Activated naive CD4-positive, alpha-beta T cell treated with anti-CD3 and anti-CD28 coated beads, Interleukin-2, amount 10 ng/mL, durations not matched to agents 7 days and 5 days (primary cell): ENCODE results near the gene SP4.

Experiments used
- CTCF ChIA-PET: fragments of 350-600 bp; sonication (Branson Sonifier 250); formaldehyde crosslinking; loops from one replicate; lab custom pipeline; 2021; ENCODE audit warnings: antibody characterized with exemption; lab: Charles Lee
- DNase-seq: peaks from one replicate; pipeline ENCODE4 v3.0.0-alpha.2; 2020
- H3K27ac Mint-ChIP-seq: one replicate; pipeline ENCODE4 v1.8.0; 2021; ENCODE audit warnings: mild to moderate bottlenecking, moderate library complexity, mixed read lengths
- H3K27me3 Mint-ChIP-seq: one replicate; pipeline ENCODE4 v1.8.0; 2021; ENCODE audit warnings: mild to moderate bottlenecking, mixed read lengths
- H3K36me3 Mint-ChIP-seq: one replicate; pipeline ENCODE4 v1.8.0; 2021; ENCODE audit warnings: mixed read lengths
- H3K4me1 Mint-ChIP-seq: one replicate; pipeline ENCODE4 v1.8.0; 2021; ENCODE audit warnings: mixed read lengths
- H3K4me3 Mint-ChIP-seq: one replicate; pipeline ENCODE4 v1.8.0; 2021; ENCODE audit warnings: mild to moderate bottlenecking, moderate library complexity, mixed read lengths
- H3K9me3 Mint-ChIP-seq: one replicate; pipeline ENCODE4 v1.8.0; 2021; ENCODE audit warnings: mixed read lengths

Gene SP4

DNA sequence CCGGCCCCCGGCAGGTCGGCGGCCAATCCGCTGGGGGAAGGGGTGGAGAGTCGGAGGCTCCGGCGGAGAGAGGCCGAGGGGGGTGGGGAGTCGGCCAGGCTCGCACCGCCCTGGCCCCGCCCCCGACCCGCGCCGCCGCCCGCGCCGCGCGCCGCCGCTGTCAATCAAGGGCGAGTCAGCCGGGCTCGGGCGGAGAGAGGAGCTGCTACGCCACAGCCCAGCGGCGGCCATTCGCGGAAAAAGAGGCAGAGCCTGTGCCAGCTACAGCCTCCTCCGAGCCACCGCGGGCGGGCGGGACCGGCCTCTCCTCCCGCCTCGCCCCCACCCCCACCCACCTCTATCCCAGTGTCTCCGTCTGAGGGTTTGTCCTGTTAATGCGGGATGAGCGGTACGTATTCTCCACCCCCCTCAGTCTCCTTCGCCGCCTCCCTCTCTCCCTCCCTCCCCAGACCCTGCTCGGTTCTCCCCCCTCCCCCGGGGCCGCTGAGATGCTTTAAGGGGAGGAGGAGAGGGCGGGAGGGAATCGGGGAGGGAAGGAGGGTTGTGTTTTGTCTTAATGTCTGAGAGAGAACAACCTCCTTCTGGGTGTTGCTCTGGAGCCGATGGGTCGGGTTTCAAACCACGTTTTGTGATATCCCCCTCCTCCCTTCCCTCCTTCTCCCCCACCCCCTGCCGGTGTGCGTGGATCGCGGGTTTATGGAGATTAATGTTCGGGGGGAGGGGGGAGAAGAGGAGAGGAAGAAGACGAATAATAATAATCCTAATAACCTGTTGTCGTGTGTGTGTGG, at the start of gene SP4:
TSS of gene SP4 (plus strand) at position 213 of the 788 bp plus-strand sequence. CDS start at position 382, 169 bp downstream.
- no peaks in the 10 kb centered on the region for H3K9me3 Mint-ChIP-seq

GRCh38 chr7:21383227-21384220, 44.4 kb upstream of the SP4 start:
- H3K36me3 Mint-ChIP-seq = peaks cover 9% of the 10 kb centered on the region
- no peak for DNase-seq
- H3K27me3 Mint-ChIP-seq = no peaks in the 10 kb centered on the region
- no peak overlapping the region for H3K4me3 Mint-ChIP-seq
- CTCF ChIA-PET = interaction anchor here (0.7 to 1.7 kb wide), 5 partner anchors 16 to 121 kb away, joined by 3 to 4 read pairs (median 3); no protein-coding TSS in a partner anchor
- peaks cover 11% of the 10 kb centered on the region for H3K9me3 Mint-ChIP-seq
- peaks cover 22% of the 10 kb centered on the region for H3K4me1 Mint-ChIP-seq
- H3K27ac Mint-ChIP-seq = peak overlapping the region; percentile 75

More for the DNA sequence above, at the start of gene SP4:
- CTCF ChIA-PET = interaction anchor here (1.2 to 2.4 kb wide), 3 partner anchors 15 to 167 kb away, joined by 3 to 11 read pairs (median 4); no protein-coding TSS in a partner anchor
- DNase-seq = peak; percentile 96
- H3K4me1 Mint-ChIP-seq = peaks cover 57% of the 10 kb centered on the region
- H3K4me3 Mint-ChIP-seq = peak within 1 kb of the TSS; percentile 98
- H3K36me3 Mint-ChIP-seq = peaks cover 34% of the 10 kb centered on the region
- peak within 1 kb of the TSS; percentile 100 for H3K27ac Mint-ChIP-seq
- no peaks in the 10 kb centered on the region for H3K27me3 Mint-ChIP-seq

DNA sequence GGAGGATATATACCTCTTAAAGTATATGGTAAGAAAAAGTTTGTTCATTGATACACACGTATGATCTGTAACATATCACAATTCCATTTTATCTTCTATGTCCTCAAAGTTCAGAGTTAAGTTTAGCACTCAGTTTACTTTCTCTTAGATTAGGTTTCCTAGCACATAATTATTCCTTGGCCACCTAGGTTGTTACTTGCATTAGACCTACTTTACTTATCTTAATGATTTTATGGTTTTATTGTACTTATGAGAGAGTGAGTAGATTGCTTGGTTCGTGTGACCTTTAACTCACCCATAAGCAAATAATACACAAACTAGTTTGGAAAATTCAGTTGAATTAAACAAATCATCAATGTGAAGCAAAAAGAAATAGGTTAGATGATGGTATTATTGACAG, 33.9 kb upstream of the SP4 start:
- no peak for DNase-seq
- Mint-ChIP-seq H3K9me3 (no peaks in the 10 kb centered on the region), H3K4me3 (no peak overlapping the region), H3K36me3 (no peaks in the 10 kb centered on the region), H3K4me1 (no peaks in the 10 kb centered on the region), H3K27me3 (no peaks in the 10 kb centered on the region), H3K27ac (no peak overlapping the region)
- CTCF ChIA-PET = no interaction called here

DNA sequence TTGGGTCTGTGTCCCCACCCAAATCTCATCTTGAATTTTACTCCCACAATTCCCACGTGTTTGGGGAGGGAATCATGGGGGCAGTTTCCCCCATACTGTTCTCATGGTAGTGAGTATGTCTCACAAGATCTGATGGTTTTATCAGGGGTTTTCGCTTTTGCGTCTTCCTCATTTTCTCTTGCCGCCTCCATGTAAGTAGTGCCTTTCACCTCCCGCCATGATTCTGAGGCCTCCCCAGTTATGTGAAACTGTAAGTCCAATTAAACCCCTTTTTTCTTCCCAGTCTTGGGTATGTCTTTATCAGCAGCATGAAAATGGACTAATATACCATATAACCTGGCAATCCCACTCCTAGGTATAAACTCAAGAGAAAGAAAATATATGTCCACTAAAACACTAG, 25.9 kb upstream of the SP4 start:
- Mint-ChIP-seq H3K4me1 (no peaks in the 10 kb centered on the region), H3K27me3 (peaks cover 4% of the 10 kb centered on the region), H3K9me3 (peaks cover 19% of the 10 kb centered on the region), H3K4me3 (no peak overlapping the region), H3K27ac (no peak overlapping the region), H3K36me3 (peaks cover 8% of the 10 kb centered on the region)
- CTCF ChIA-PET = no interaction called here
- DNase-seq = no peak

GRCh38 chr7:21407796-21408480, 19.9 kb upstream of the SP4 start:
- CTCF ChIA-PET = no interaction called here
- peaks cover 5% of the 10 kb centered on the region for H3K9me3 Mint-ChIP-seq
- DNase-seq = no peak
- no peak overlapping the region for H3K27ac Mint-ChIP-seq
- peaks cover 9% of the 10 kb centered on the region for H3K27me3 Mint-ChIP-seq
- no peaks in the 10 kb centered on the region for H3K36me3 Mint-ChIP-seq
- peaks cover 20% of the 10 kb centered on the region for H3K4me1 Mint-ChIP-seq
- H3K4me3 Mint-ChIP-seq = no peak overlapping the region

- H3K36me3 Mint-ChIP-seq = no peaks in the 10 kb centered on the region
- H3K9me3 Mint-ChIP-seq = peaks cover 5% of the 10 kb centered on the region
- H3K27ac Mint-ChIP-seq = no peak overlapping the region
- no peak for DNase-seq
- H3K4me1 Mint-ChIP-seq = peaks cover 25% of the 10 kb centered on the region
- peaks cover 9% of the 10 kb centered on the region for H3K27me3 Mint-ChIP-seq
- H3K4me3 Mint-ChIP-seq = no peak overlapping the region
- CTCF ChIA-PET = no interaction called here
These were observed 19.4 kb upstream of the SP4 start for GRCh38 chr7:21408481-21408820.

DNA sequence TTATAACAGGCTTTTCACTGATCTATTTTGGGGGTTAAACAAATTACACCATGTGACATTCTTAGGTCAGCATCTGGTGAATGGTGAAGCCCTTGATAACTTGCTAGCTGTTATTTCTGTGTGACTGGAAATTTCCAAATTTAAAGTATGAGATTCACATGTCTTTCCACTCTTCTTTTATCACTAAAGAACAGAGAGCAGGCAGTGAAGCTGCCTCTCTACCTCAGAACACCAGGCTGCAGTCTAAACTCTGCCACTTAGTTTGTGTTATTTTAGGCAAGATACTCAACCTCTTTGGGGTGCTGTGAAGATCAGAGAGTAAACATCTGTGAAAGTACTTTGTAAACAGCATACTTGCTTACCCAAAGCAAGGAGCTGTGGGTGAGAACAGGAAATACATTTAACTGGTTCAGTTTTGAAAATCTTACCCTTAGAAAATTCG, 15.5 kb upstream of the SP4 start:
- Mint-ChIP-seq H3K9me3 (peaks cover 2% of the 10 kb centered on the region), H3K36me3 (peaks cover 5% of the 10 kb centered on the region), H3K4me3 (no peak overlapping the region), H3K4me1 (peaks cover 42% of the 10 kb centered on the region), H3K27ac (peak overlapping the region; percentile 80), H3K27me3 (peaks cover 4% of the 10 kb centered on the region)
- DNase-seq = no peak
- CTCF ChIA-PET = interaction anchor here (0.8 to 2.3 kb wide), 4 partner anchors 16 to 158 kb away, joined by 3 to 6 read pairs (median 4); no protein-coding TSS in a partner anchor

DNA sequence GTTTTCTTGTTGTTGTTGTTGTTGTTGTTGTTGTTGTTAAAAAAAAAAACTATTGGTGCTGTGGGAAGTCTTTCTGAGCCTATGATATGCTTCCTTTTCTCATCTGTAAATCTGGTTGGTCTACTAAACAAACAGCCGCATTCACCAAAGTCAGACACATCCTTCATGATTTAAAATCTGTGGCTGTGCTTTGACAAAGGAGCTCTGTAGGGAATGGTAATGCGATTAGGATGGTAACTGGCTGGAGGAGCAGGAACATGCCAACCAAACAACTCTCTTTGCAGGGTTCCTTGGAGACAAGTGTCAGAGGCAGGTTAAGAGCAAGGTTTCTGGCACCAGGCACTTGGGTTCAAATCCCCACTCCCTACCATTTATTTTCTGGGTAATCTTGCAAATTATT, 14.9 kb upstream of the SP4 start:
- peaks cover 9% of the 10 kb centered on the region for H3K36me3 Mint-ChIP-seq
- H3K27me3 Mint-ChIP-seq = peaks cover 5% of the 10 kb centered on the region
- peak overlapping the region; percentile 80 for H3K27ac Mint-ChIP-seq
- peaks cover 2% of the 10 kb centered on the region for H3K9me3 Mint-ChIP-seq
- no peak for DNase-seq
- no peak overlapping the region for H3K4me3 Mint-ChIP-seq
- CTCF ChIA-PET = interaction anchor here (0.8 to 2.3 kb wide), 5 partner anchors 14 to 159 kb away, joined by 3 to 6 read pairs (median 4); partner anchors contain the start of gene SP4
- H3K4me1 Mint-ChIP-seq = peaks cover 44% of the 10 kb centered on the region

- peaks cover 41% of the 10 kb centered on the region for H3K4me1 Mint-ChIP-seq
- peaks cover 2% of the 10 kb centered on the region for H3K9me3 Mint-ChIP-seq
- DNase-seq = no peak
- H3K27ac Mint-ChIP-seq = no peak overlapping the region
- peaks cover 9% of the 10 kb centered on the region for H3K36me3 Mint-ChIP-seq
- H3K4me3 Mint-ChIP-seq = no peak overlapping the region
- H3K27me3 Mint-ChIP-seq = peaks cover 5% of the 10 kb centered on the region
- CTCF ChIA-PET = interaction anchor here (0.7 to 2.3 kb wide), 4 partner anchors 14 to 160 kb away, joined by 3 to 6 read pairs (median 4); partner anchors contain the start of gene SP4
These were observed 14.4 kb upstream of the SP4 start for GRCh38 chr7:21413502-21413901.

- H3K36me3 Mint-ChIP-seq = peaks cover 9% of the 10 kb centered on the region
- no peak for DNase-seq
- CTCF ChIA-PET = interaction anchor here (0.5 kb wide), 1 partner anchor 459 kb away, joined by 3 read pairs; no protein-coding TSS in a partner anchor
- H3K4me3 Mint-ChIP-seq = no peak overlapping the region
- H3K27ac Mint-ChIP-seq = no peak overlapping the region
- H3K9me3 Mint-ChIP-seq = peaks cover 2% of the 10 kb centered on the region
- peaks cover 41% of the 10 kb centered on the region for H3K4me1 Mint-ChIP-seq
- H3K27me3 Mint-ChIP-seq = peaks cover 5% of the 10 kb centered on the region
These were observed 13.0 kb upstream of the SP4 start for GRCh38 chr7:21414795-21415393.

DNA sequence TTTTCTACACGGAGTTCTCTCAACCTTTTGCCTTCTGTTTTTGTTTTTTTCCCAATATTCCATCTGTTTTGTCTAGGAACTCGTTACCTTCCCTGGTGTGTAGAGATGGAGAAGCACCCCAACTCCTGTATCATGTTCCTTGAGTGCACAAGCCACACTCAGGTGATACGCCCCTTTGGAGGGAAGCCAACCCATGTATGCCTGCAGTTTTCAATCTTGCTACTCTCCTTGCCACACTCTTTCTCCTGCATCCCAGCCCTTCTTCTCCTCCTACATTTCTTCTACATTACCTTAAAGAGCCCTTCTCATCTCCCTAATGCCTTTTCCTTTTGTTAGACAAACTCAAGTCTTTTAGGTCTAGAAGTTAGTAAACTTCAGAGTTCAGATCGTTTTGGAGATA, 10.2 kb upstream of the SP4 start:
- Mint-ChIP-seq H3K36me3 (peaks cover 9% of the 10 kb centered on the region), H3K4me1 (peaks cover 37% of the 10 kb centered on the region), H3K9me3 (peaks cover 2% of the 10 kb centered on the region), H3K27ac (no peak overlapping the region), H3K27me3 (peaks cover 5% of the 10 kb centered on the region), H3K4me3 (no peak overlapping the region)
- CTCF ChIA-PET = no interaction called here
- DNase-seq = no peak

DNA sequence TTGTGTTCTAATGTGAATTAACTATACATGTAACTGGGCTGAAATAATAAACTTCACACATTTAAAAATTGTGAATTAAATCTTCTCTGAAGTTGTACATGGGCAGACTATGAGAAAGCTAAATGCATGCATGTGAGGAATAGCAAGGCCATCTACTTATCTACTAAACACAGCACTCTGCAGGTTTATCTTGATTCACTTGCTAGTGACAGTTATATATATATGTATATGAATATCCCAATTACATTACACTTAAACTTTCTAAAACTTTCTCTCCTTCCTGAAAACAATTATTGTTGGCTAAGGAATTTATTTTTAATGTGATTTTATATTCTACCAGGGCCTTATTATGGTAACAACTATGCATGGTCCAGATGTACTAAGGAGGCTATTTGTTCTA, 5.1 kb upstream of the SP4 start:
- Mint-ChIP-seq H3K36me3 (peaks cover 1% of the 10 kb centered on the region), H3K4me3 (no peak overlapping the region), H3K4me1 (peaks cover 27% of the 10 kb centered on the region), H3K27me3 (peaks cover 2% of the 10 kb centered on the region), H3K9me3 (no peaks in the 10 kb centered on the region), H3K27ac (no peak overlapping the region)
- CTCF ChIA-PET = no interaction called here
- DNase-seq = no peak

DNA sequence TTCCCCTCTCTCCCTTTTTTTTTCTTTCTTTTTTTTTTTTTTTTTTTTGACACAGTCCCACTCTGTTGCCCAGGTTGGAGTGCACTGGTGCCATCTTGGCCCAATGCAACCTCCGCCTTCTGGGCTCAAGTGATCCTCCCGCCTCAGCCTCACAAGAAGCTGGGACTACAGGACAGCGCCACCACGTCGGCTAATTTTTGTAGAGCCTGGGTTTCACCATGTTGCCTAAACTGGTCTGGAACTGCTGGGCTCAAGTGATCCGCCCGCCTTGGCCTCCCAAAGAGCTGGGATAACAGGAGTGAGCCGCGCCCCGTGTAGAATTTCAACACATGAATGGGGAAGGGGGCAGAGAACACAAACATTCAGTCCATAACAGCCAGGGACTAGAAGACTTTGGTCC, 2.6 kb upstream of the SP4 start:
- Mint-ChIP-seq H3K4me3 (no peak overlapping the region), H3K27ac (no peak overlapping the region)
- CTCF ChIA-PET = interaction anchor here (1.0 kb wide), 1 partner anchor 72 kb away, joined by 3 read pairs; no protein-coding TSS in a partner anchor

More for the DNA sequence above, 2.6 kb upstream of the SP4 start:
- DNase-seq = no peak
- Mint-ChIP-seq H3K27me3 (no peaks in the 10 kb centered on the region), H3K4me1 (peaks cover 43% of the 10 kb centered on the region), H3K36me3 (peaks cover 17% of the 10 kb centered on the region), H3K9me3 (no peaks in the 10 kb centered on the region)
